SK-N-SH (cell line): ENCODE measurements around the gene TRRAP. TPM values are rescaled to one million over a fixed set of nuclear protein-coding genes. Genes with fewer than 3 reads are reported as not detected.

Source experiments
- CTCF ChIA-PET: fragments of 300-600, 350-600 bp; formaldehyde crosslinking; extraction: SDS; loops from one replicate; lab custom pipeline; 2021; lab: Yijun Ruan, JAX
- POLR2A ChIA-PET: fragments of 350-600 bp; sonication (Branson Sonifier 250); formaldehyde crosslinking; extraction: SDS; loops from one replicate; lab custom pipeline; 2020; ENCODE audit warnings: antibody characterized with exemption, inconsistent platforms; lab: Yijun Ruan, JAX
- DNase-seq: peaks from one replicate; pipeline ENCODE4 v3.0.0; 2012
- H2AFZ ChIP-seq: fragments of 200-600 bp; sonication (generic); 2 replicates; pipeline ENCODE4 v1.8.1; 2016; ENCODE audit warnings: antibody characterized with exemption, mild to moderate bottlenecking, low read depth
- H3F3A ChIP-seq: fragments of 200-600 bp; sonication (generic); replicated peaks from 2 replicates; pipeline ENCODE3; 2016; ENCODE audit warnings: antibody characterized with exemption, mild to moderate bottlenecking; ENCODE audit not compliant: insufficient read depth
- H3K27ac ChIP-seq, 2 experiments: fragments of 200-500 bp in 1 of 2; fragments of 200-600 bp in 1 of 2; sonication (Bioruptor generic) in 1 of 2; sonication (generic), shearing (Covaris generic) in 1 of 2; 2 replicates each; pipeline versions ENCODE4 v1.5.1 to v1.6.1; 2014 to 2016; ENCODE audit warnings: low read depth in 2 of 2, inconsistent platforms in 1 of 2, low read length in 1 of 2, mild to moderate bottlenecking in 1 of 2, mixed read lengths in 1 of 2
- H3K27me3 ChIP-seq: fragments of 200-600 bp; sonication (generic), shearing (Covaris generic); 2 replicates; pipeline ENCODE4 v1.6.1; 2016; ENCODE audit warnings: mixed run types; ENCODE audit not compliant: insufficient read depth
- H3K36me3 ChIP-seq, 2 experiments: fragments of 200-500 bp in 1 of 2; fragments of 200-600 bp in 1 of 2; sonication (Bioruptor generic) in 1 of 2; sonication (generic) in 1 of 2; replicated peaks in 1 of 2; 2 replicates each; pipeline versions ENCODE3 to v1.5.1; 2014 to 2016; ENCODE audit warnings: low read length in 1 of 2, mild to moderate bottlenecking in 1 of 2; ENCODE audit not compliant: insufficient read depth in 2 of 2, control insufficient read depth in 1 of 2
- H3K4me1 ChIP-seq, 2 experiments: fragments of 200-500 bp in 1 of 2; fragments of 200-600 bp in 1 of 2; sonication (Bioruptor generic) in 1 of 2; sonication (generic), shearing (Covaris generic) in 1 of 2; 2 replicates each; pipeline versions ENCODE4 v1.5.1 to v1.6.1; 2014 to 2016; ENCODE audit warnings: low read depth in 1 of 2, low read length in 1 of 2, mixed run types in 1 of 2; ENCODE audit not compliant: insufficient read depth in 2 of 2, control insufficient read depth in 1 of 2
- H3K4me2 ChIP-seq: fragments of 200-600 bp; sonication (generic), shearing (Covaris generic); 2 replicates; pipeline ENCODE4 v1.6.1; 2017; ENCODE audit warnings: mixed run types
- H3K4me3 ChIP-seq, 2 experiments: fragments of 200-500 bp in 1 of 2; fragments of 200-600 bp in 1 of 2; sonication (Bioruptor generic) in 1 of 2; sonication (generic), shearing (Covaris generic) in 1 of 2; 2 replicates each; pipeline versions ENCODE4 v1.5.1 to v1.8.1; 2014 to 2016; ENCODE audit warnings: low read depth in 2 of 2, inconsistent platforms in 1 of 2, low read length in 1 of 2, mild to moderate bottlenecking in 1 of 2, mixed read lengths in 1 of 2, moderate library complexity in 1 of 2
- H3K79me2 ChIP-seq: fragments of 200-600 bp; sonication (generic); 2 replicates; pipeline ENCODE4 v1.8.1; 2017; ENCODE audit warnings: mild to moderate bottlenecking; ENCODE audit not compliant: insufficient read depth
- H3K9ac ChIP-seq: fragments of 200-600 bp; sonication (generic); 2 replicates; pipeline ENCODE4 v1.6.1; 2017; ENCODE audit warnings: mixed run types
- H3K9me2 ChIP-seq: fragments of 200-600 bp; sonication (generic); 2 replicates; pipeline ENCODE4 v1.6.1; 2017; ENCODE audit warnings: mixed run types
- H3K9me3 ChIP-seq: fragments of 200-600 bp; sonication (generic); 2 replicates; pipeline ENCODE4 v1.6.1; 2017; ENCODE audit warnings: mixed run types, mild to moderate bottlenecking, moderate library complexity
- H4K20me1 ChIP-seq: fragments of 200-600 bp; sonication (generic); 2 replicates; pipeline ENCODE4 v1.6.1; 2017; ENCODE audit warnings: mild to moderate bottlenecking, mixed run types; ENCODE audit not compliant: insufficient read depth
- EZH2phosphoT487 ChIP-seq: fragments of 200-600 bp; sonication (generic); IDR thresholded peaks from 2 replicates; pipeline ENCODE4 v1.6.1; 2017; ENCODE audit warnings: low read depth, mixed run types, mild to moderate bottlenecking, antibody characterized with exemption, moderate library complexity, borderline replicate concordance
- FOSL2 ChIP-seq: IDR thresholded peaks from 2 replicates; pipeline ENCODE4 v1.4.0; 2012; ENCODE audit warnings: low read depth, mild to moderate bottlenecking, moderate library complexity, borderline replicate concordance
- GATA2 ChIP-seq: sonication (generic); formaldehyde crosslinking; IDR thresholded peaks from 2 replicates; pipeline ENCODE4 v1.5.0; 2020; ENCODE audit warnings: mild to moderate bottlenecking, missing genetic modification reagents
- JUND ChIP-seq: IDR thresholded peaks from 2 replicates; pipeline ENCODE4 v1.4.0; 2012
- MEF2A ChIP-seq: IDR thresholded peaks from 2 replicates; pipeline ENCODE4 v1.4.0; 2012; ENCODE audit warnings: low read depth, borderline replicate concordance
- NFIC ChIP-seq: IDR thresholded peaks from 2 replicates; pipeline ENCODE4 v1.4.0; 2012; ENCODE audit warnings: borderline replicate concordance
- NRF1 ChIP-seq: IDR thresholded peaks from 2 replicates; pipeline ENCODE4 v1.6.1; 2012; ENCODE audit warnings: low read depth, mild to moderate bottlenecking, low read length
- RXRA ChIP-seq: IDR thresholded peaks from 2 replicates; pipeline ENCODE4 v1.4.0; 2012; ENCODE audit warnings: low read depth, mild to moderate bottlenecking, borderline replicate concordance
- SIN3A ChIP-seq: IDR thresholded peaks from 2 replicates; pipeline ENCODE4 v1.6.1; 2012; ENCODE audit warnings: low read depth, mild to moderate bottlenecking, low read length, moderate library complexity, borderline replicate concordance
- SMC3 ChIP-seq: IDR thresholded peaks from 2 replicates; pipeline ENCODE4 v1.6.1; 2012; ENCODE audit warnings: low read depth, low read length, improper control_type of control experiment
- TAF1 ChIP-seq: IDR thresholded peaks from 2 replicates; pipeline ENCODE4 v1.6.1; 2012; ENCODE audit warnings: low read depth, mild to moderate bottlenecking, low read length, moderate library complexity, borderline replicate concordance
- TCF12 ChIP-seq: IDR thresholded peaks from 2 replicates; pipeline ENCODE4 v1.4.0; 2012
- WGBS: methylation state at CpG from one replicate; pipeline ENCODE4 v1.1.6; 2017; ENCODE audit warnings: low lambda C conversion rate; 5-methylcytosine and 5-hydroxymethylcytosine counted together
- polyA plus RNA-seq, 3 experiments: library from polyadenylated mRNA; depleted of rRNA; stranded (reverse); fragments of >200 nt; gene quantifications; 2 replicates each; pipeline ENCODE4 v1.2.3, GENCODE V29; 2012
- TF ChIP-seq, protein P1 (sequence below): fragments of 200-600 bp; sonication (generic); IDR thresholded peaks from 2 replicates; pipeline ENCODE4 v1.6.1; 2017; ENCODE audit warnings: antibody characterized with exemption, mild to moderate bottlenecking, moderate library complexity
- TF ChIP-seq, protein P2 (sequence below): fragments of 150-350 bp; IDR thresholded peaks from 2 replicates; pipeline ENCODE4 v1.6.1; 2017; ENCODE audit warnings: antibody characterized with exemption, low read length, low read depth, borderline replicate concordance
- TF ChIP-seq, protein P3 (sequence below): fragments of 150-350 bp; IDR thresholded peaks from 2 replicates; pipeline ENCODE4 v1.6.1; 2016; ENCODE audit warnings: mild to moderate bottlenecking, low read depth, low read length
- TF ChIP-seq, protein P4 (sequence below): IDR thresholded peaks from 2 replicates; pipeline ENCODE4; 2012
- TF ChIP-seq, protein P5 (sequence below): IDR thresholded peaks from 2 replicates; pipeline ENCODE4 v1.4.0; 2012; ENCODE audit warnings: low read depth
- TF ChIP-seq, protein P6 (sequence below): IDR thresholded peaks from 2 replicates; pipeline ENCODE4 v1.4.0; 2012; ENCODE audit warnings: low read depth, borderline replicate concordance

Gene TRRAP
- polyA plus RNA-seq, 1 of the 3 experiments (the other 2 are of a cell fraction) = 24.9 TPM

DNA sequence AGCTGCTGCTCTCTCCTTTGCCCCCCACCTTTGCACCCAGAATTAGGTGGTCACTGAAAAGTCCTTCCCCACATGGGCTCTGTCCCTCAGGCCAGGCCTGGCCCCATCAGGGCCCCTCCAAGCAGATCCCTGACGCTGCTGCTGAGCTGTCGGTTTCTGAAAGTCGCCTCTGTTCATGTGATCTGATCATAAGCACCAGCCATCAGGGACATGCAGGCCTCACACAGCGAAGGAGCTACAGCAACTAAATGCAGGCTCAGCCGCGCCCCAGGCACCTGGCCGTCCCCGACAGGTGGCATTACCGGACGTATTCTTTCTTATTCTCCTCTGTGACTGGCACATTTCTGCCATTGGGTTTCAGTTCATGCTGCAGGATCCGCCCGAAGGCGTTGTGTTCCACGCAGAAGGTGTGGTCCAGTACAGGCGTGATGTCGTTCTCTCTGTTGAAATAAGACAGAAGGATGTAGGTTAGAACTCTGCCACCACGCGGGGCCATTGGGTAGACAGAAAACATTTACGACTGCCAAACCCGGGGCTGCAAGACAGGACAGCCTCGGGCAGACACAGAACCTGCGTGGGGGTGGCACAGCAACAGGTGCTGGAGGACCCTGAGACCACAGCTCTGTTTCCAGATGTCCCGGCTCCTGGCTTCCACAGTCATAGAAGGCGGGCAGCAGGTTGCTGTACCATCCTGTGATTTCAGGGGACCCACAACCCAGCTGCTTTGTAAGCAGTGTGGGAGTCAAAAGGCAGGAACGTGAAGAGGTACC is 159.9 kb downstream of the TRRAP start:
- Histone ChIP-seq H3K9me2 (no peaks in the 10 kb centered on the region), H4K20me1 (peaks cover 11% of the 10 kb centered on the region; the same call in 1 of the 2 replicates), H3K9me3 (no peaks in the 10 kb centered on the region), H3K9ac (no peak overlapping the region), H3K27me3 (no peaks in the 10 kb centered on the region), H2AFZ (no peak overlapping the region), H3F3A (peaks cover 28% of the 10 kb centered on the region), H3K36me3 (peaks cover 71 to 79% of the 10 kb centered on the region in 2 experiments), H3K4me1 (peaks cover 3 to 11% of the 10 kb centered on the region in 2 experiments; a peak in 3 of 4 replicates), H3K4me3 (no peak overlapping the region), H3K27ac (no peak overlapping the region), H3K79me2 (peaks cover 7% of the 10 kb centered on the region; the same call in 1 of the 2 replicates), H3K4me2 (no peak overlapping the region)
- no peak for DNase-seq
- no peak for TF ChIP-seq RXRA
- TF ChIP-seq NFIC = no peak
- TF ChIP-seq, protein P1, sequence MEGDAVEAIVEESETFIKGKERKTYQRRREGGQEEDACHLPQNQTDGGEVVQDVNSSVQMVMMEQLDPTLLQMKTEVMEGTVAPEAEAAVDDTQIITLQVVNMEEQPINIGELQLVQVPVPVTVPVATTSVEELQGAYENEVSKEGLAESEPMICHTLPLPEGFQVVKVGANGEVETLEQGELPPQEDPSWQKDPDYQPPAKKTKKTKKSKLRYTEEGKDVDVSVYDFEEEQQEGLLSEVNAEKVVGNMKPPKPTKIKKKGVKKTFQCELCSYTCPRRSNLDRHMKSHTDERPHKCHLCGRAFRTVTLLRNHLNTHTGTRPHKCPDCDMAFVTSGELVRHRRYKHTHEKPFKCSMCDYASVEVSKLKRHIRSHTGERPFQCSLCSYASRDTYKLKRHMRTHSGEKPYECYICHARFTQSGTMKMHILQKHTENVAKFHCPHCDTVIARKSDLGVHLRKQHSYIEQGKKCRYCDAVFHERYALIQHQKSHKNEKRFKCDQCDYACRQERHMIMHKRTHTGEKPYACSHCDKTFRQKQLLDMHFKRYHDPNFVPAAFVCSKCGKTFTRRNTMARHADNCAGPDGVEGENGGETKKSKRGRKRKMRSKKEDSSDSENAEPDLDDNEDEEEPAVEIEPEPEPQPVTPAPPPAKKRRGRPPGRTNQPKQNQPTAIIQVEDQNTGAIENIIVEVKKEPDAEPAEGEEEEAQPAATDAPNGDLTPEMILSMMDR = no peak
- TF ChIP-seq SMC3 = no peak
- TF ChIP-seq TAF1 = no peak
- TF ChIP-seq JUND = no peak
- TF ChIP-seq TCF12 = no peak
- TF ChIP-seq, protein P2, sequence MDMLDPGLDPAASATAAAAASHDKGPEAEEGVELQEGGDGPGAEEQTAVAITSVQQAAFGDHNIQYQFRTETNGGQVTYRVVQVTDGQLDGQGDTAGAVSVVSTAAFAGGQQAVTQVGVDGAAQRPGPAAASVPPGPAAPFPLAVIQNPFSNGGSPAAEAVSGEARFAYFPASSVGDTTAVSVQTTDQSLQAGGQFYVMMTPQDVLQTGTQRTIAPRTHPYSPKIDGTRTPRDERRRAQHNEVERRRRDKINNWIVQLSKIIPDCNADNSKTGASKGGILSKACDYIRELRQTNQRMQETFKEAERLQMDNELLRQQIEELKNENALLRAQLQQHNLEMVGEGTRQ = no peak
- no peak for TF ChIP-seq MEF2A
- POLR2A ChIA-PET = no interaction called here
- 95% methylated on average over 24 of the region's 25 CpGs for WGBS
- CTCF ChIA-PET = interaction anchor here (1.1 to 6.6 kb wide), 8 partner anchors 10 to 285 kb away, joined by 3 to 146 read pairs (median 4); no protein-coding TSS in a partner anchor

DNA sequence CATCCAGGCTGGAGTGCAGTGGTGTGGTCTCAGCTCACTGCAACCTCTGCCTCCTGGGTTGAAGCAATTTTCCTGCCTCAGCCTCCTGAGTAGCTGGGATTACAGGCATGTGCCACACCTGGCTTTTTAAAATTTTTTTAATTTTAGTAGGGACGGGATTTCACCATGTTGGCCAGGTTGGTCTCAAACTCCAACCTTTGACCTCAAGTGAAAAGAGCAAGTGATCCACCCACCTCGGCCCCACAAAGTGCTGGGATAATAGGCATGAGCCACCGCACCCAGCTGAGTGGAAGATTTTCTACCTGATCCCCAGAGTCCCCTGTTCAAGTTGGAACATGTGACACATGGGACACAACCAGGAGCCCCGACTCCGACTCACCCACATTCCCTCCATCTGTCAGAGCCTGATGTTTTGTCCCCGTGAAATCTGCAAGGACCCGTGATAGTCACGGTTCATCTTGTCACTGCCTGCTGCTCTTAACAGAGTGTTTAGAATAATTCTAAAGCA is 161.1 kb downstream of the TRRAP start:
- no peak for DNase-seq
- H3K4me1 ChIP-seq = peaks cover 7 to 17% of the 10 kb centered on the region in 2 experiments; a peak in 3 of 4 replicates
- peaks cover 35% of the 10 kb centered on the region for H3F3A ChIP-seq
- peaks cover 11% of the 10 kb centered on the region; the same call in 1 of the 2 replicates for H4K20me1 ChIP-seq
- CTCF ChIA-PET = interaction anchor here (0.8 to 6.6 kb wide), 8 partner anchors 11 to 289 kb away, joined by 3 to 146 read pairs (median 4); no protein-coding TSS in a partner anchor
- no peak overlapping the region for H3K4me3 ChIP-seq
- POLR2A ChIA-PET = no interaction called here
- no peak overlapping the region for H3K9ac ChIP-seq
- no peak overlapping the region for H3K4me2 ChIP-seq
- no peaks in the 10 kb centered on the region for H3K9me2 ChIP-seq
- H2AFZ ChIP-seq = no peak overlapping the region
- peaks cover 7% of the 10 kb centered on the region; the same call in 1 of the 2 replicates for H3K79me2 ChIP-seq
- no peaks in the 10 kb centered on the region for H3K27me3 ChIP-seq
- H3K27ac ChIP-seq = no peak overlapping the region
- H3K9me3 ChIP-seq = no peaks in the 10 kb centered on the region
- H3K36me3 ChIP-seq = peaks cover 67 to 76% of the 10 kb centered on the region in 2 experiments
- WGBS = 93% methylated on average over 8 of the region's 8 CpGs
- TF ChIP-seq JUND = no peak
- TF ChIP-seq, protein P3, sequence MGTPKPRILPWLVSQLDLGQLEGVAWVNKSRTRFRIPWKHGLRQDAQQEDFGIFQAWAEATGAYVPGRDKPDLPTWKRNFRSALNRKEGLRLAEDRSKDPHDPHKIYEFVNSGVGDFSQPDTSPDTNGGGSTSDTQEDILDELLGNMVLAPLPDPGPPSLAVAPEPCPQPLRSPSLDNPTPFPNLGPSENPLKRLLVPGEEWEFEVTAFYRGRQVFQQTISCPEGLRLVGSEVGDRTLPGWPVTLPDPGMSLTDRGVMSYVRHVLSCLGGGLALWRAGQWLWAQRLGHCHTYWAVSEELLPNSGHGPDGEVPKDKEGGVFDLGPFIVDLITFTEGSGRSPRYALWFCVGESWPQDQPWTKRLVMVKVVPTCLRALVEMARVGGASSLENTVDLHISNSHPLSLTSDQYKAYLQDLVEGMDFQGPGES = no peak
- no peak for TF ChIP-seq TAF1
- no peak for TF ChIP-seq FOSL2
- TF ChIP-seq, protein P4, sequence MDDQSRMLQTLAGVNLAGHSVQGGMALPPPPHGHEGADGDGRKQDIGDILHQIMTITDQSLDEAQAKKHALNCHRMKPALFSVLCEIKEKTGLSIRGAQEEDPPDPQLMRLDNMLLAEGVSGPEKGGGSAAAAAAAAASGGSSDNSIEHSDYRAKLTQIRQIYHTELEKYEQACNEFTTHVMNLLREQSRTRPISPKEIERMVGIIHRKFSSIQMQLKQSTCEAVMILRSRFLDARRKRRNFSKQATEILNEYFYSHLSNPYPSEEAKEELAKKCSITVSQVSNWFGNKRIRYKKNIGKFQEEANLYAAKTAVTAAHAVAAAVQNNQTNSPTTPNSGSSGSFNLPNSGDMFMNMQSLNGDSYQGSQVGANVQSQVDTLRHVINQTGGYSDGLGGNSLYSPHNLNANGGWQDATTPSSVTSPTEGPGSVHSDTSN = no peak
- TF ChIP-seq GATA2 = no peak
- TF ChIP-seq SIN3A = no peak
- TF ChIP-seq, protein P5, sequence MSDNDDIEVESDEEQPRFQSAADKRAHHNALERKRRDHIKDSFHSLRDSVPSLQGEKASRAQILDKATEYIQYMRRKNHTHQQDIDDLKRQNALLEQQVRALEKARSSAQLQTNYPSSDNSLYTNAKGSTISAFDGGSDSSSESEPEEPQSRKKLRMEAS = no peak
- no peak for TF ChIP-seq EZH2phosphoT487
- TF ChIP-seq, protein P6, sequence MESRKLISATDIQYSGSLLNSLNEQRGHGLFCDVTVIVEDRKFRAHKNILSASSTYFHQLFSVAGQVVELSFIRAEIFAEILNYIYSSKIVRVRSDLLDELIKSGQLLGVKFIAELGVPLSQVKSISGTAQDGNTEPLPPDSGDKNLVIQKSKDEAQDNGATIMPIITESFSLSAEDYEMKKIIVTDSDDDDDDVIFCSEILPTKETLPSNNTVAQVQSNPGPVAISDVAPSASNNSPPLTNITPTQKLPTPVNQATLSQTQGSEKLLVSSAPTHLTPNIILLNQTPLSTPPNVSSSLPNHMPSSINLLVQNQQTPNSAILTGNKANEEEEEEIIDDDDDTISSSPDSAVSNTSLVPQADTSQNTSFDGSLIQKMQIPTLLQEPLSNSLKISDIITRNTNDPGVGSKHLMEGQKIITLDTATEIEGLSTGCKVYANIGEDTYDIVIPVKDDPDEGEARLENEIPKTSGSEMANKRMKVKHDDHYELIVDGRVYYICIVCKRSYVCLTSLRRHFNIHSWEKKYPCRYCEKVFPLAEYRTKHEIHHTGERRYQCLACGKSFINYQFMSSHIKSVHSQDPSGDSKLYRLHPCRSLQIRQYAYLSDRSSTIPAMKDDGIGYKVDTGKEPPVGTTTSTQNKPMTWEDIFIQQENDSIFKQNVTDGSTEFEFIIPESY = no peak
- no peak for TF ChIP-seq NRF1
- no peak for TF ChIP-seq MEF2A
